WTC11 (cell line): ENCODE data around the gene RNF151. TPM values are rescaled to one million over a fixed set of nuclear protein-coding genes. Genes with fewer than 3 reads are reported as not detected.

ENCODE experiments used
- ATAC-seq: fragments of 200-7000 bp; cut with Tn5 transposase; 2 replicates; pipeline ENCODE4 v1.10.0; 2021; ENCODE audit warnings: mild to moderate bottlenecking, moderate library complexity
- CTCF ChIA-PET: fragments of 300-600 bp; sonication (Branson Sonifier 250); formaldehyde crosslinking; loops from one replicate; lab custom pipeline; 2021; ENCODE audit warnings: antibody characterized with exemption; lab: Charles Lee
- POLR2A ChIA-PET: fragments of 350-600 bp; sonication (Branson Sonifier 250); formaldehyde crosslinking; loops from one replicate; lab custom pipeline; 2021; ENCODE audit warnings: antibody characterized with exemption; lab: Charles Lee
- DNase-seq: peaks from one replicate; pipeline ENCODE4 v3.0.0; 2021; ENCODE audit warnings: low spot score
- H3K27ac Mint-ChIP-seq: 2 replicates; pipeline ENCODE4 v1.8.0; 2021; ENCODE audit warnings: mixed read lengths
- H3K27me3 Mint-ChIP-seq: 2 replicates; pipeline ENCODE4 v1.8.0; 2021; ENCODE audit warnings: low read depth, mild to moderate bottlenecking, moderate library complexity, mixed read lengths
- H3K36me3 Mint-ChIP-seq: 2 replicates; pipeline ENCODE4 v1.8.0; 2021; ENCODE audit warnings: mixed read lengths
- H3K4me1 Mint-ChIP-seq: 2 replicates; pipeline ENCODE4 v1.8.0; 2022; ENCODE audit warnings: mixed read lengths
- H3K4me3 Mint-ChIP-seq: 2 replicates; pipeline ENCODE4 v1.8.0; 2021; ENCODE audit warnings: mild to moderate bottlenecking, moderate library complexity, mixed read lengths
- H3K9me3 Mint-ChIP-seq: 2 replicates; pipeline ENCODE4 v1.8.0; 2021; ENCODE audit warnings: mixed read lengths
- ATF1 ChIP-seq: sonication (generic); formaldehyde crosslinking; IDR thresholded peaks from 2 replicates; pipeline ENCODE4 v1.8.1; 2023; ENCODE audit warnings: mild to moderate bottlenecking, moderate library complexity, missing genetic modification reagents
- ATF2 ChIP-seq: sonication (generic); formaldehyde crosslinking; IDR thresholded peaks from 2 replicates; pipeline ENCODE4 v1.8.1; 2022; ENCODE audit warnings: low read depth, missing genetic modification reagents, borderline replicate concordance
- CTCF ChIP-seq: fragments of 200-600 bp; IDR thresholded peaks from 2 replicates; pipeline ENCODE4 v1.8.0; 2022; ENCODE audit warnings: antibody characterized with exemption
- E2F4 ChIP-seq: sonication (generic); formaldehyde crosslinking; IDR thresholded peaks from 2 replicates; pipeline ENCODE4 v1.8.1; 2022; ENCODE audit warnings: low read depth, mild to moderate bottlenecking, moderate library complexity, missing genetic modification reagents, borderline replicate concordance
- ELF4 ChIP-seq: sonication (generic); formaldehyde crosslinking; IDR thresholded peaks from 2 replicates; pipeline ENCODE4 v1.8.1; 2022; ENCODE audit warnings: low read depth, mild to moderate bottlenecking, moderate library complexity, missing genetic modification reagents
- FOXJ3 ChIP-seq: sonication (generic); formaldehyde crosslinking; IDR thresholded peaks from 2 replicates; pipeline ENCODE4 v1.9.0; 2021; ENCODE audit warnings: missing genetic modification reagents, mild to moderate bottlenecking, borderline replicate concordance
- GTF2I ChIP-seq: fragments of 250-450 bp; sonication (Bioruptor Pico); conservative IDR thresholded peaks from 2 replicates; pipeline ENCODE4 v1.4.0; 2021; ENCODE audit warnings: mild to moderate bottlenecking
- JUN ChIP-seq: sonication (generic); formaldehyde crosslinking; IDR thresholded peaks from 2 replicates; pipeline ENCODE4 v1.8.0; 2023; ENCODE audit warnings: mild to moderate bottlenecking, missing genetic modification reagents
- KAT7 ChIP-seq: sonication (generic); formaldehyde crosslinking; IDR thresholded peaks from 2 replicates; pipeline ENCODE4 v1.8.1; 2023; ENCODE audit warnings: missing genetic modification reagents, mild to moderate bottlenecking, borderline replicate concordance
- NR3C1 ChIP-seq: sonication (generic); formaldehyde crosslinking; conservative IDR thresholded peaks from 2 replicates; pipeline ENCODE4 v1.8.1; 2023; ENCODE audit warnings: low read depth, mild to moderate bottlenecking, missing genetic modification reagents
- PRDM15 ChIP-seq: sonication (generic); formaldehyde crosslinking; IDR thresholded peaks from 2 replicates; pipeline ENCODE4 v1.8.0; 2022; ENCODE audit warnings: missing genetic modification reagents
- PRRX2 ChIP-seq: fragments of 250-450 bp; sonication (Bioruptor Pico); IDR thresholded peaks from 2 replicates; pipeline ENCODE4 v1.8.0; 2021; ENCODE audit warnings: mild to moderate bottlenecking
- RELA ChIP-seq: sonication (generic); formaldehyde crosslinking; IDR thresholded peaks from 2 replicates; pipeline ENCODE4 v1.8.1; 2022; ENCODE audit warnings: missing genetic modification reagents, mild to moderate bottlenecking, borderline replicate concordance
- RORB ChIP-seq: fragments of 250-450 bp; sonication (Bioruptor Pico); IDR thresholded peaks from 2 replicates; pipeline ENCODE4 v1.9.0; 2021; ENCODE audit warnings: mild to moderate bottlenecking
- SP1 ChIP-seq: sonication (generic); formaldehyde crosslinking; conservative IDR thresholded peaks from 2 replicates; pipeline ENCODE4 v1.8.1; 2022; ENCODE audit warnings: missing genetic modification reagents
- TEAD4 ChIP-seq: sonication (generic); formaldehyde crosslinking; IDR thresholded peaks from 2 replicates; pipeline ENCODE4 v1.8.0; 2022; ENCODE audit warnings: mild to moderate bottlenecking, missing genetic modification reagents
- ZNF219 ChIP-seq: sonication (generic); formaldehyde crosslinking; IDR thresholded peaks from 2 replicates; pipeline ENCODE4 v1.8.0; 2023; ENCODE audit warnings: missing genetic modification reagents, mild to moderate bottlenecking, borderline replicate concordance
- ZNF317 ChIP-seq: sonication (generic); formaldehyde crosslinking; IDR thresholded peaks from 2 replicates; pipeline ENCODE4 v1.8.1; 2023; ENCODE audit warnings: low read depth, mild to moderate bottlenecking, moderate library complexity, missing genetic modification reagents, borderline replicate concordance
- ZNF416 ChIP-seq: fragments of 250-450 bp; sonication (Bioruptor Pico); IDR thresholded peaks from 2 replicates; pipeline ENCODE4 v1.9.0; 2021; ENCODE audit warnings: mild to moderate bottlenecking, inconsistent platforms
- ZNF425 ChIP-seq: fragments of 250-450 bp; sonication (Bioruptor Pico); conservative IDR thresholded peaks from 2 replicates; pipeline ENCODE4 v1.9.0; 2021; ENCODE audit warnings: mild to moderate bottlenecking
- total RNA-seq: library from RNA; stranded (reverse); gene quantifications from 3 replicates; pipeline ENCODE4 v1.2.3, GENCODE V29; 2021
- TF ChIP-seq, protein P1 (sequence below): fragments of 250-450 bp; sonication (Bioruptor Pico); IDR thresholded peaks from 2 replicates; pipeline ENCODE4 v1.8.0; 2021; ENCODE audit warnings: mild to moderate bottlenecking

The RNF151 gene
- total RNA-seq, 1 experiment from 2014 or later, result 0.31 TPM

DNA sequence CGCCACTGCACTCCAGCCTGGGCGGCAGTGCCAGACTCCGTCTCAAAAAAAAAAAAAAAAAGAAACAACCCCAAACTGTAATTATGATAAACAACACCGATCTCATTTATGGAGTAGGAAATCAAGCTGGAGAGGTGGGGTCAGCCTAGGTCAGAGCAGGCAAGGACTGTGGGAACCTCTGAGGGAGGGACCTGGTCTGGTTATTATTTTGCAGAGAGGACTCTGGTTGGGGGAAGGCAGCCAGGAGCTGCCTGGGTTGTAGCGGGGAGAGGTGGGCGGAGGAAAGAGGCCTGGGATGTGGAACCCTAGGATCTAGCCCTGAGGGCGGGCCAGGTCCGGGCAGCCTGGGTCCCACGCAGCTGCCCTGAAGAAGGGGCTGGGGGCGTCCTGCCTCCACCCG, 37.6 kb upstream of the RNF151 start:
- DNase-seq (no peak), ATAC-seq (peak; percentile 54)
- H3K4me1 Mint-ChIP-seq, result peaks cover 15% of the 10 kb centered on the region
- no peak for TF ChIP-seq ZNF219 (CRISPR knock-in tag)
- TF ChIP-seq NR3C1 (CRISPR knock-in tag), result no peak
- no peak for TF ChIP-seq ELF4
- no peak for TF ChIP-seq FOXJ3 (CRISPR knock-in tag)
- no peak for TF ChIP-seq PRDM15 (CRISPR knock-in tag)
- TF ChIP-seq ZNF425 (CRISPR knock-in tag), result no peak
- no peak for TF ChIP-seq RELA (CRISPR knock-in tag)
- TF ChIP-seq, all 79 proteins: peak for 0
- Mint-ChIP-seq H3K36me3 (no peaks in the 10 kb centered on the region), H3K9me3 (no peaks in the 10 kb centered on the region), H3K4me3 (peak overlapping the region; percentile 69), H3K27me3 (peaks cover 48% of the 10 kb centered on the region), H3K27ac (no peak overlapping the region)
- ChIA-PET CTCF (interaction anchor here (0.7 to 2.0 kb wide), 32 partner anchors 8 to 325 kb away, joined by 3 to 16 read pairs (median 4); partner anchors contain the start of genes EME2, MRPS34, MSRB1 and NTHL1), POLR2A (interaction anchor here (0.7 kb wide), 2 partner anchors 146 to 226 kb away, joined by 4 to 5 read pairs; partner anchors contain the start of genes NUBP2 and TRAF7)

GRCh38 chr16:1929578-1930337, 36.9 kb upstream of the RNF151 start:
- Mint-ChIP-seq H3K36me3 (no peaks in the 10 kb centered on the region), H3K9me3 (no peaks in the 10 kb centered on the region), H3K4me1 (peaks cover 9% of the 10 kb centered on the region), H3K4me3 (peak overlapping the region; percentile 39; the same call in 1 of the 2 replicates), H3K27me3 (peaks cover 42% of the 10 kb centered on the region), H3K27ac (no peak overlapping the region)
- ATAC-seq, result peak; percentile 73
- DNase-seq, result peak; percentile 88
- ChIA-PET POLR2A (no interaction called here), CTCF (interaction anchor here (0.7 to 2.0 kb wide), 26 partner anchors 9 to 156 kb away, joined by 3 to 16 read pairs (median 4); partner anchors contain the start of genes EME2, MRPS34, MSRB1 and NUBP2)
- TF ChIP-seq E2F4 (CRISPR knock-in tag), result peak; percentile 84
- TF ChIP-seq, protein P1, sequence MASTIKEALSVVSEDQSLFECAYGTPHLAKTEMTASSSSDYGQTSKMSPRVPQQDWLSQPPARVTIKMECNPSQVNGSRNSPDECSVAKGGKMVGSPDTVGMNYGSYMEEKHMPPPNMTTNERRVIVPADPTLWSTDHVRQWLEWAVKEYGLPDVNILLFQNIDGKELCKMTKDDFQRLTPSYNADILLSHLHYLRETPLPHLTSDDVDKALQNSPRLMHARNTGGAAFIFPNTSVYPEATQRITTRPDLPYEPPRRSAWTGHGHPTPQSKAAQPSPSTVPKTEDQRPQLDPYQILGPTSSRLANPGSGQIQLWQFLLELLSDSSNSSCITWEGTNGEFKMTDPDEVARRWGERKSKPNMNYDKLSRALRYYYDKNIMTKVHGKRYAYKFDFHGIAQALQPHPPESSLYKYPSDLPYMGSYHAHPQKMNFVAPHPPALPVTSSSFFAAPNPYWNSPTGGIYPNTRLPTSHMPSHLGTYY, result no peak
- TF ChIP-seq SP1 (CRISPR knock-in tag), result peak; percentile 90
- TF ChIP-seq ATF2 (CRISPR knock-in tag), result no peak
- TF ChIP-seq TEAD4, result no peak
- TF ChIP-seq CTCF, result peak; percentile 98
- no peak for TF ChIP-seq NR3C1 (CRISPR knock-in tag)
- TF ChIP-seq PRRX2 (CRISPR knock-in tag), result 0 out of 2 replicates have a peak, but pooled peaks have one; percentile 41
- TF ChIP-seq ATF1 (CRISPR knock-in tag), result peak; percentile 82; the same call in 1 of the 2 replicates
- no peak for TF ChIP-seq RORB
- TF ChIP-seq ZNF317, result peak; percentile 74; the same call in 1 of the 2 replicates
- TF ChIP-seq JUN (CRISPR knock-in tag), result peak; percentile 85
- TF ChIP-seq KAT7, result peak; percentile 74; the same call in 1 of the 2 replicates
- no peak for TF ChIP-seq GTF2I
- no peak for TF ChIP-seq ZNF416 (CRISPR knock-in tag)
